Calu3 (cell line): Measurements from ENCODE around the gene COA7. TPM values are rescaled to one million over a fixed set of nuclear protein-coding genes. Genes with fewer than 3 reads are reported as not detected.

Source experiments
- BruUV-seq: library from RNA; stranded (reverse); fragments of 400-500 nt; replicated peaks from 2 replicates; lab custom pipeline; 2021; lab: Mats Ljungman, UMichigan
- CTCF ChIA-PET: fragments of 300-600 bp; sonication (Branson Sonifier 250); formaldehyde crosslinking; loops from one replicate; lab custom pipeline; 2022; ENCODE audit warnings: antibody characterized with exemption; lab: Charles Lee
- DNase-seq: peaks from one replicate; pipeline ENCODE4 v3.0.0; 2022
- H3K27ac Mint-ChIP-seq: one replicate; pipeline ENCODE4 v1.8.0; 2022; ENCODE audit warnings: mixed read lengths; ENCODE audit not compliant: unreplicated experiment
- H3K27me3 Mint-ChIP-seq: one replicate; pipeline ENCODE4 v1.8.0; 2022; ENCODE audit warnings: mixed read lengths; ENCODE audit not compliant: unreplicated experiment
- H3K36me3 Mint-ChIP-seq: one replicate; pipeline ENCODE4 v1.8.0; 2022; ENCODE audit warnings: mild to moderate bottlenecking, moderate library complexity, mixed read lengths; ENCODE audit not compliant: insufficient read depth, unreplicated experiment
- H3K4me1 Mint-ChIP-seq: one replicate; pipeline ENCODE4 v1.8.0; 2022; ENCODE audit warnings: mild to moderate bottlenecking, low read depth, mixed read lengths; ENCODE audit not compliant: unreplicated experiment
- H3K4me3 Mint-ChIP-seq: one replicate; pipeline ENCODE4 v1.8.0; 2022; ENCODE audit warnings: mild to moderate bottlenecking, low read depth, moderate library complexity, mixed read lengths; ENCODE audit not compliant: unreplicated experiment
- H3K9me3 Mint-ChIP-seq: one replicate; pipeline ENCODE4 v1.8.0; 2022; ENCODE audit warnings: low read depth, mixed read lengths; ENCODE audit not compliant: unreplicated experiment
- CTCF ChIP-seq: fragments of 200-600 bp; IDR thresholded peaks from one replicate; pipeline ENCODE4 v1.8.0; 2022; ENCODE audit warnings: antibody characterized with exemption; ENCODE audit not compliant: unreplicated experiment
- intact Hi-C: fragments of 100-400 bp; cut with micrococcal nuclease; formaldehyde crosslinking; loops from one replicate; pipeline ENCODE4 v1.10.0; 2022; ENCODE audit not compliant: unreplicated experiment
- total RNA-seq: library from RNA; stranded (reverse); gene quantifications from 2 replicates; pipeline ENCODE4 v1.2.3, GENCODE V29; 2022

Gene COA7
- total RNA-seq, 1 experiment from 2014 or later, result 42.4 TPM

DNA sequence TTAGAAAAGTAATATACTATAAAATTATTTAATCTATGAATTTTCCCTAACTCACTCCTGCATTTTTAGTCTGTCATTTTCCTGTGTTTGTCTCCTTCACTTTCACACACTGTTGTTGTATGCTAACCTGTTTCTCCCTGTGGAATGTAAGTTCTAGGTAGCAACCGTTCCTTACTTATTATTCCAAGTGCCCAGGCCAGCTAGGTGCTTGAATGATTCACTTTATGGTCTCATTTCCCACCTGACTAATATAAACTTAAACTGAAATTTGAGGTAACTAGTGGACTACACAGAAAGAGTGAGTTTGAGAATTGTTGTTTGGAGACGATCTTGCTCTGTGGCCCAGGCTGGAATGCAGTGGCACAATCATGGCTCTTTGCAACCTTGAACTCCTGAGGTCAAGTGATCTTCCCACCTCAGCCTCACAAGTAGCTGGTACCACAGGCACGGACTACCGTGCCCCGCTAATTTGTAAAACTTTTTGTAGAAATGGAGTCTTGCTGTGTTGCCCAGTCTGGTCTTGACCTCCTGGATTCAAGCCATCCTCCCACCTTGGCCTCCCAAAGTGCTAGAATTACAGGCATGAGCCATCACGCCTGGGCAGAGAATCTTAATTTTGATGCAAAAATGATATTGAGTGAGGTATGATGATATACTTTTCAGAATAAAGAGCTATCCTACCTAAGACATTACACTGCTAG is 30.0 kb upstream of the COA7 start:
- no TSS peak for BruUV-seq
- H3K4me1 Mint-ChIP-seq, result peaks cover 36% of the 10 kb centered on the region
- H3K36me3 Mint-ChIP-seq, result peaks cover 17% of the 10 kb centered on the region
- H3K27me3 Mint-ChIP-seq, result peaks cover 13% of the 10 kb centered on the region
- H3K27ac Mint-ChIP-seq, result no peak overlapping the region
- H3K9me3 Mint-ChIP-seq, result no peaks in the 10 kb centered on the region
- DNase-seq, result no peak
- H3K4me3 Mint-ChIP-seq, result peak overlapping the region; percentile 89
- no peak for TF ChIP-seq CTCF
- CTCF ChIA-PET, result interaction anchor here (0.5 to 0.7 kb wide), 4 partner anchors 11 to 1294 kb away, joined by 3 to 4 read pairs (median 4); no protein-coding TSS in a partner anchor
- intact Hi-C loops, result no loop called here

DNA sequence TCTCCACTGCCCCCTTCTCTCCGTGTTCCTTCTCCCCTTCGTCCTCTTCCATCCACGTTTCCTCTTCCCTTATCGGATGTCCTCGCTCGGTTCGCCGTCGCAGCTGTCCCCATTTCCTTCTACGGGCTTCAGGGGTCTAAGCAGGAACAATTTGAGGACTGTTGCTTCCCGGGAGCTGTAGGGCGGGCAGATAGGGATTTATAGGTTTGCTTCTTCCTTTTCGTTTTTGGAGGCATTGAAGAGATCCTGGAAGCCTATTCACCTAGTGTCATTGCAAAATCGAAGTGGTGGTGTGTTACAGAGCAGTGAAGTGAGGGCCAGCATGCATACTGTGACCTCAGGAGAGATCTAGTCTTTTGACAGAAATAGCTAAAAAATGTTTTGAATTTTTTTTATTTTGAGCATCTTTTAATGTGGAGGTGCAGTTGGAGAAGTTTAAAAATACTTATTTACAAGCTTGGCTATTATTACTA is 29.0 kb upstream of the COA7 start:
- peak; percentile 12 for DNase-seq
- intact Hi-C loops, result no loop called here
- H3K4me3 Mint-ChIP-seq, result peak overlapping the region; percentile 89
- BruUV-seq, result TSS peak; percentile 57
- H3K27ac Mint-ChIP-seq, result peak overlapping the region; percentile 90
- H3K9me3 Mint-ChIP-seq, result no peaks in the 10 kb centered on the region
- H3K36me3 Mint-ChIP-seq, result peaks cover 17% of the 10 kb centered on the region
- CTCF ChIA-PET, result interaction anchor here (0.5 to 1.1 kb wide), 2 partner anchors 154 to 1295 kb away, joined by 3 read pairs; no protein-coding TSS in a partner anchor
- peaks cover 13% of the 10 kb centered on the region for H3K27me3 Mint-ChIP-seq
- TF ChIP-seq CTCF, result no peak
- H3K4me1 Mint-ChIP-seq, result peaks cover 36% of the 10 kb centered on the region

- CTCF ChIA-PET, result interaction anchor here (0.7 to 1.1 kb wide), 4 partner anchors 20 to 419 kb away, joined by 3 read pairs; no protein-coding TSS in a partner anchor
- Mint-ChIP-seq H3K36me3 (peaks cover 17% of the 10 kb centered on the region), H3K4me3 (peak within 1 kb of the TSS; percentile 89), H3K4me1 (peaks cover 36% of the 10 kb centered on the region), H3K27me3 (peaks cover 13% of the 10 kb centered on the region), H3K27ac (peak within 1 kb of the TSS; percentile 90), H3K9me3 (no peaks in the 10 kb centered on the region)
- BruUV-seq, result no TSS peak
- no peak for TF ChIP-seq CTCF
- intact Hi-C loops, result no loop called here
- peak; percentile 91 for DNase-seq
Measured at GRCh38 chr1:52726265-52727113, 28.3 kb upstream of the COA7 start, which contains the start of gene ZYG11B. ZYG11B (plus strand) TSS chr1:52726453; CDS start chr1:52726654, 201 bp downstream.

GRCh38 chr1:52725903-52726264 is 27.7 kb upstream of the COA7 start:
- Mint-ChIP-seq H3K27ac (no peak overlapping the region), H3K9me3 (no peaks in the 10 kb centered on the region), H3K4me1 (peaks cover 36% of the 10 kb centered on the region), H3K27me3 (peaks cover 13% of the 10 kb centered on the region), H3K4me3 (peak overlapping the region; percentile 89), H3K36me3 (peaks cover 17% of the 10 kb centered on the region)
- CTCF ChIA-PET, result interaction anchor here (0.7 to 1.1 kb wide), 4 partner anchors 20 to 420 kb away, joined by 3 read pairs; no protein-coding TSS in a partner anchor
- no peak for DNase-seq
- intact Hi-C loops, result no loop called here
- no TSS peak for BruUV-seq
- TF ChIP-seq CTCF, result no peak
